H1 (cell line): ENCODE data around the gene LRRC49. TPM values are rescaled to one million over a fixed set of nuclear protein-coding genes. Genes with fewer than 3 reads are reported as not detected.
A peak's percentile ranks its signal among the peaks of the same experiment; 100 is the strongest.

Source experiments
- CTCF ChIA-PET: fragments of 300-600 bp; sonication (Branson Sonifier 250); formaldehyde crosslinking; loops from one replicate; lab custom pipeline; 2021; ENCODE audit not compliant: partially characterized antibody; lab: Charles Lee
- POLR2A ChIA-PET: fragments of 300-600 bp; sonication (Branson Sonifier 250); formaldehyde crosslinking; loops from one replicate; lab custom pipeline; 2021; ENCODE audit warnings: inconsistent platforms; ENCODE audit not compliant: partially characterized antibody; lab: Charles Lee
- DNase-seq, 2 experiments: peaks; one replicate each; pipeline versions ENCODE4 v3.0.0 to v3.0.0-alpha.2; 2010 to 2022; ENCODE audit warnings: low spot score in 2 of 2, low read depth in 1 of 2, mixed read lengths in 1 of 2
- FAIRE-seq: peaks from 2 replicates; lab custom pipeline; 2011; peaks lifted over from hg19 to GRCh38; lab: Jason Lieb, UNC
- H2AFZ ChIP-seq: 2 replicates; pipeline ENCODE4 v1.8.1; 2012; ENCODE audit warnings: low read length, inconsistent platforms
- H2AK5ac ChIP-seq: 2 replicates; pipeline ENCODE4 v1.6.1; 2013; ENCODE audit warnings: low read depth, low read length
- H2BK120ac ChIP-seq: replicated peaks from 2 replicates; pipeline ENCODE3; 2013; ENCODE audit warnings: low read depth, low read length, inconsistent platforms
- H2BK12ac ChIP-seq: 2 replicates; pipeline ENCODE4 v1.6.1; 2013; ENCODE audit warnings: low read depth, low read length
- H2BK15ac ChIP-seq: 2 replicates; pipeline ENCODE4 v1.6.1; 2013; ENCODE audit warnings: low read length
- H2BK20ac ChIP-seq: 2 replicates; pipeline ENCODE4 v1.6.1; 2013; ENCODE audit warnings: low read length
- H2BK5ac ChIP-seq: 2 replicates; pipeline ENCODE4 v1.6.1; 2013; ENCODE audit warnings: low read depth, low read length
- H3K14ac ChIP-seq: 2 replicates; pipeline ENCODE4 v1.6.1; 2013; ENCODE audit warnings: inconsistent platforms; ENCODE audit not compliant: insufficient read length
- H3K18ac ChIP-seq: 2 replicates; pipeline ENCODE4 v1.6.1; 2013; ENCODE audit warnings: low read length; ENCODE audit errors: extremely low read depth
- H3K23ac ChIP-seq: 2 replicates; pipeline ENCODE4 v1.6.1; 2013; ENCODE audit warnings: inconsistent platforms; ENCODE audit not compliant: insufficient read length
- H3K23me2 ChIP-seq: 2 replicates; pipeline ENCODE4 v1.6.1; 2013; ENCODE audit warnings: low read depth, low read length
- H3K27ac ChIP-seq: 2 replicates; pipeline ENCODE4 v1.6.1; 2011; ENCODE audit warnings: low read depth, low read length, inconsistent platforms
- H3K27me3 ChIP-seq, 4 experiments: replicated peaks in 1 of 4; 1 replicate in 1 of 4; 2 replicates in 3 of 4; pipeline versions ENCODE4 v1.6.1 to v1.8.1; 2011 to 2013; ENCODE audit warnings: low read length in 3 of 4, mild to moderate bottlenecking in 3 of 4, inconsistent platforms in 2 of 4, mixed read lengths in 2 of 4, moderate library complexity in 1 of 4; ENCODE audit not compliant: control insufficient read depth in 3 of 4, insufficient read depth in 3 of 4; ENCODE audit errors: extremely low read depth in 1 of 4
- H3K36me3 ChIP-seq, 4 experiments: 2 replicates each; pipeline versions ENCODE4 v1.6.1 to v1.8.1; 2011 to 2013; ENCODE audit warnings: mild to moderate bottlenecking in 4 of 4, low read length in 3 of 4, moderate library complexity in 2 of 4, control low read depth in 1 of 4, inconsistent platforms in 1 of 4; ENCODE audit not compliant: insufficient read depth in 4 of 4, control insufficient read depth in 2 of 4
- H3K4ac ChIP-seq: replicated peaks from 2 replicates; pipeline ENCODE3; 2013; ENCODE audit warnings: low read length, low read depth, mixed read lengths, inconsistent platforms; ENCODE audit not compliant: insufficient read length
- H3K4me1 ChIP-seq, 4 experiments: replicated peaks in 1 of 4; 1 replicate in 1 of 4; 2 replicates in 3 of 4; pipeline versions ENCODE4 v1.6.1 to v1.8.1; 2011 to 2013; ENCODE audit warnings: low read length in 3 of 4, inconsistent platforms in 2 of 4, mixed read lengths in 1 of 4; ENCODE audit not compliant: insufficient read depth in 4 of 4, control insufficient read depth in 3 of 4
- H3K4me2 ChIP-seq, 2 experiments: 2 replicates each; pipeline versions ENCODE4 v1.6.1 to v1.8.1; 2011 to 2013; ENCODE audit warnings: low read depth in 2 of 2, low read length in 2 of 2, control low read depth in 1 of 2, inconsistent platforms in 1 of 2, mild to moderate bottlenecking in 1 of 2; ENCODE audit not compliant: insufficient read depth in 1 of 2
- H3K4me3 ChIP-seq, 4 experiments: fragments of 200-600, 300-600 bp in 1 of 4; sonication (generic), shearing (Covaris generic), sonication (Bioruptor Twin) in 1 of 4; 2 replicates each; pipeline versions ENCODE4 v1.5.1 to v1.8.1; 2011 to 2016; ENCODE audit warnings: low read length in 4 of 4, low read depth in 3 of 4, control low read depth in 2 of 4, inconsistent platforms in 2 of 4, mild to moderate bottlenecking in 2 of 4, mixed read lengths in 1 of 4, moderate library complexity in 1 of 4; ENCODE audit not compliant: insufficient read depth in 2 of 4; ENCODE audit errors: extremely low read depth in 1 of 4
- H3K56ac ChIP-seq: replicated peaks from 2 replicates; pipeline ENCODE3; 2013; ENCODE audit warnings: low read depth, mild to moderate bottlenecking, mixed read lengths, low read length, inconsistent platforms; ENCODE audit not compliant: insufficient read length
- H3K79me1 ChIP-seq: 2 replicates; pipeline ENCODE4 v1.6.1; 2013; ENCODE audit warnings: low read depth, low read length, control low read depth
- H3K79me2 ChIP-seq, 2 experiments: 2 replicates each; pipeline versions ENCODE4 v1.6.1 to v1.8.1; 2012 to 2013; ENCODE audit warnings: low read length in 2 of 2, mild to moderate bottlenecking in 2 of 2, inconsistent platforms in 1 of 2; ENCODE audit not compliant: insufficient read depth in 2 of 2, control insufficient read depth in 1 of 2
- H3K9ac ChIP-seq, 4 experiments: replicated peaks in 1 of 4; 1 replicate in 1 of 4; 2 replicates in 3 of 4; pipeline versions ENCODE4 v1.6.1 to v1.8.1; 2011 to 2013; ENCODE audit warnings: low read depth in 3 of 4, low read length in 3 of 4, control low read depth in 2 of 4, mild to moderate bottlenecking in 2 of 4, moderate library complexity in 2 of 4, inconsistent platforms in 1 of 4; ENCODE audit errors: extremely low read depth in 1 of 4
- H3K9me3 ChIP-seq, 2 experiments: 2 replicates each; pipeline versions ENCODE4 v1.6.1 to v1.8.1; 2012 to 2013; ENCODE audit warnings: mild to moderate bottlenecking in 2 of 2, moderate library complexity in 2 of 2, control low read depth in 1 of 2, inconsistent platforms in 1 of 2, low read depth in 1 of 2, low read length in 1 of 2, mixed read lengths in 1 of 2; ENCODE audit not compliant: insufficient read depth in 2 of 2
- H4K20me1 ChIP-seq, 2 experiments: replicated peaks in 1 of 2; 2 replicates each; pipeline versions ENCODE3 to v1.8.1; 2011 to 2013; ENCODE audit warnings: inconsistent platforms in 2 of 2, low read length in 2 of 2, mild to moderate bottlenecking in 1 of 2; ENCODE audit not compliant: insufficient read depth in 2 of 2, control insufficient read depth in 1 of 2
- H4K5ac ChIP-seq: 2 replicates; pipeline ENCODE4 v1.6.1; 2013; ENCODE audit warnings: low read length, low read depth, mixed read lengths, inconsistent platforms; ENCODE audit not compliant: insufficient read length
- H4K8ac ChIP-seq: 2 replicates; pipeline ENCODE4 v1.8.0; 2013; ENCODE audit warnings: mild to moderate bottlenecking, moderate library complexity, low read length, inconsistent platforms; ENCODE audit not compliant: insufficient read depth; ENCODE audit errors: extremely low read depth
- H4K91ac ChIP-seq: replicated peaks from 2 replicates; pipeline ENCODE3; 2013; ENCODE audit warnings: low read length, mixed read lengths, inconsistent platforms; ENCODE audit not compliant: insufficient read length
- GABPA ChIP-seq: IDR thresholded peaks from 2 replicates; pipeline ENCODE4 v1.6.1; 2011; ENCODE audit warnings: mild to moderate bottlenecking, low read length, moderate library complexity, borderline replicate concordance; ENCODE audit not compliant: insufficient read depth
- KDM1A ChIP-seq: fragments of 200-600, 300-600 bp; sonication (generic); IDR thresholded peaks from 2 replicates; pipeline ENCODE4 v1.7.1; 2016; ENCODE audit warnings: mild to moderate bottlenecking, low read length, borderline replicate concordance
- POU5F1 ChIP-seq: IDR thresholded peaks from 2 replicates; pipeline ENCODE4 v1.6.1; 2011; ENCODE audit warnings: low read depth, mild to moderate bottlenecking, low read length, moderate library complexity
- SIRT6 ChIP-seq: IDR thresholded peaks from one replicate; pipeline ENCODE4 v1.7.1; 2012; ENCODE audit warnings: low read length, inconsistent platforms
- SP4 ChIP-seq: IDR thresholded peaks from 2 replicates; pipeline ENCODE4 v1.6.1; 2012; ENCODE audit warnings: low read length, inconsistent platforms
- WGBS, 2 experiments: shearing (Covaris generic) in 1 of 2; methylation state at CpG; one replicate each; pipeline versions ENCODE4 v1.1.6 to v1.1.7; 2013 to 2015; ENCODE audit warnings: low lambda C conversion rate in 2 of 2, mixed read lengths in 2 of 2, inconsistent platforms in 1 of 2, low coverage in 1 of 2, missing lambda C conversion rate in 1 of 2; ENCODE audit not compliant: insufficient replicate concordance in 2 of 2, insufficient coverage in 1 of 2, insufficient read length in 1 of 2; ENCODE audit errors: extremely low coverage in 1 of 2, missing lambda C conversion rate in 1 of 2; 5-methylcytosine and 5-hydroxymethylcytosine counted together
- polyA plus RNA-seq, 7 experiments: library from polyadenylated mRNA; depleted of rRNA in 3 of 7; stranded (reverse) in 5 of 7; unstranded in 2 of 7; fragments of >200 nt in 5 of 7; fragments of 200-250 nt in 2 of 7; gene quantifications; 1 replicate in 5 of 7; 2 replicates in 1 of 7; 4 replicates in 1 of 7; pipeline versions ENCODE4 v1.2.1 to v1.2.3, GENCODE V29; 2011 to 2013; ENCODE audit warnings: missing spikeins in 2 of 7, mixed read lengths in 2 of 7
- total RNA-seq: library from RNA; stranded (reverse); fragmentation: NEBNext Ultra II Directional; extraction: Animal tissue kit (Norgen Biotek cat#: 25700); gene quantifications from 2 replicates; pipeline ENCODE4 v1.2.1, GENCODE V29; 2021
- TF ChIP-seq, protein P1 (sequence below): IDR thresholded peaks from 2 replicates; pipeline ENCODE4 v1.6.1; 2011; ENCODE audit warnings: low read depth, mild to moderate bottlenecking, low read length; ENCODE audit not compliant: insufficient read depth

The LRRC49 gene
- total and polyA plus RNA-seq, 2 of the 8 experiments (the other 6 are each of a cell fraction or from before 2014, with no cell fraction given) = 5.0 to 10.4 TPM

DNA sequence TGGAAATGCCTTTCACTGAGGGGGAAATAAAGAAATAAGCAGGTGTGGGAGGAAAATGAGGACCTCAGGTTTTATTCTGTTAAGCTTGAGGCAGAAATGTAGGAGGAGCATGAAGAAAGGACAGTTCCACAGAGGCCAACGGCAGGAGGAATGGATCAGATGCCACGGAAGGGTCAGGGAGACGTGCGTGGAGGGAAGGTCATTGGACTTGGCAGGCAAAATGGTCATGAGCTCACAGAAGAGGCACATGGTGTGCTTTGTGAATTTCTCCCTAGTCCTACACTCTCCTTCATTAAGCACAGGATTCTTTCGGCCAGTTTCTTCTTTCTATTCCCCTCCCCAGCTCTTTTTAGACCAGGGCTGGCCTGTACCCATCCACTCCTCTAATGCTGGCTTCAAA, 190.2 kb downstream of the LRRC49 start:
- DNase-seq (no peak), FAIRE-seq (no peak)
- 84% methylated on average over 5 of the region's 5 CpGs; no CpG with 5 or more reads in 1 of the 2 experiments for WGBS, 2 experiments
- Histone ChIP-seq H3K9ac (no peak overlapping the region), H3K79me1 (no peaks in the 10 kb centered on the region; the same call in 1 of the 2 replicates), H3K56ac (no peak overlapping the region), H4K20me1 (peaks cover 0 to 2% of the 10 kb centered on the region in 2 experiments), H2AFZ (no peak overlapping the region), H2BK5ac (no peak overlapping the region), H3K4me3 (no peak overlapping the region), H3K4ac (no peak overlapping the region), H3K27me3 (peaks cover 0 to 40% (median 25%) of the 10 kb centered on the region in 4 experiments; a peak in 6 of 7 replicates), H3K27ac (no peak overlapping the region), H2BK12ac (no peak overlapping the region), H3K36me3 (no peaks in the 10 kb centered on the region), H3K4me1 (peaks cover 5 to 15% (median 7%) of the 10 kb centered on the region in 4 experiments; a peak in 4 of 7 replicates), H3K14ac (no peak overlapping the region), H2BK120ac (no peak overlapping the region), H2BK20ac (no peak overlapping the region), H3K18ac (no peak overlapping the region), H3K79me2 (no peaks in the 10 kb centered on the region), H3K4me2 (no peak overlapping the region), H2BK15ac (no peak overlapping the region), H3K23me2 (no peaks in the 10 kb centered on the region), H2AK5ac (0 out of 2 replicates have a peak overlapping the region, but pooled peaks have one; percentile 42), H3K9me3 (no peaks in the 10 kb centered on the region), H4K91ac (no peak overlapping the region), H4K5ac (no peak overlapping the region), H3K23ac (no peak overlapping the region), H4K8ac (no peak overlapping the region)
- POLR2A ChIA-PET = no interaction called here
- CTCF ChIA-PET = interaction anchor here (0.7 to 1.4 kb wide), 3 partner anchors 16 to 71 kb away, joined by 3 to 5 read pairs (median 3); no protein-coding TSS in a partner anchor
- TF ChIP-seq, protein P1, sequence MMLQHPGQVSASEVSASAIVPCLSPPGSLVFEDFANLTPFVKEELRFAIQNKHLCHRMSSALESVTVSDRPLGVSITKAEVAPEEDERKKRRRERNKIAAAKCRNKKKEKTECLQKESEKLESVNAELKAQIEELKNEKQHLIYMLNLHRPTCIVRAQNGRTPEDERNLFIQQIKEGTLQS = no peak
- TF ChIP-seq GABPA (no peak), KDM1A (no peak), SIRT6 (no peak), SP4 (no peak), POU5F1 (no peak)
